SK-MEL-5 (cell line): Measurements from ENCODE around the gene TRPM5. TPM values are rescaled to one million over a fixed set of nuclear protein-coding genes. Genes with fewer than 3 reads are reported as not detected.
"Not testable (repeated sequence)": the region's sequence is repeated elsewhere in the genome, so short reads cannot be mapped to it uniquely, and the experiment has no call there.

Source experiments
- DNase-seq: peaks from one replicate; pipeline ENCODE4 v3.0.0-alpha.2; 2016; ENCODE audit warnings: low read depth, low spot score
- in situ Hi-C: cut with HindIII; loops from 2 replicates; pipeline ENCODE4 v1.10.0; 2016; ENCODE audit warnings: low sequenced_read_pairs, high pct_unique_total_duplicates, low pct_unique_long_range_greater_than_20kb
- polyA plus RNA-seq, 2 experiments: library from polyadenylated mRNA; depleted of rRNA; stranded (reverse); fragments of >200 nt; gene quantifications; 2 replicates each; pipeline ENCODE4 v1.2.3, GENCODE V29; 2015
- total RNA-seq: library from RNA; depleted of rRNA; stranded (reverse); fragments of >200 nt; shearing (Covaris generic); gene quantifications from 2 replicates; pipeline ENCODE4 v1.2.3, GENCODE V29; 2014; rRNA removed

The TRPM5 gene, protein sequence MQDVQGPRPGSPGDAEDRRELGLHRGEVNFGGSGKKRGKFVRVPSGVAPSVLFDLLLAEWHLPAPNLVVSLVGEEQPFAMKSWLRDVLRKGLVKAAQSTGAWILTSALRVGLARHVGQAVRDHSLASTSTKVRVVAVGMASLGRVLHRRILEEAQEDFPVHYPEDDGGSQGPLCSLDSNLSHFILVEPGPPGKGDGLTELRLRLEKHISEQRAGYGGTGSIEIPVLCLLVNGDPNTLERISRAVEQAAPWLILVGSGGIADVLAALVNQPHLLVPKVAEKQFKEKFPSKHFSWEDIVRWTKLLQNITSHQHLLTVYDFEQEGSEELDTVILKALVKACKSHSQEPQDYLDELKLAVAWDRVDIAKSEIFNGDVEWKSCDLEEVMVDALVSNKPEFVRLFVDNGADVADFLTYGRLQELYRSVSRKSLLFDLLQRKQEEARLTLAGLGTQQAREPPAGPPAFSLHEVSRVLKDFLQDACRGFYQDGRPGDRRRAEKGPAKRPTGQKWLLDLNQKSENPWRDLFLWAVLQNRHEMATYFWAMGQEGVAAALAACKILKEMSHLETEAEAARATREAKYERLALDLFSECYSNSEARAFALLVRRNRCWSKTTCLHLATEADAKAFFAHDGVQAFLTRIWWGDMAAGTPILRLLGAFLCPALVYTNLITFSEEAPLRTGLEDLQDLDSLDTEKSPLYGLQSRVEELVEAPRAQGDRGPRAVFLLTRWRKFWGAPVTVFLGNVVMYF (N-terminal part only)
- total RNA-seq = not detected in 2 replicates
- not detected in 2 replicates for polyA plus RNA-seq (2015; cell fraction: cytosol; rRNA removed)
- polyA plus RNA-seq (2015; cell fraction: nucleus; rRNA removed) = not detected in 2 replicates

DNA sequence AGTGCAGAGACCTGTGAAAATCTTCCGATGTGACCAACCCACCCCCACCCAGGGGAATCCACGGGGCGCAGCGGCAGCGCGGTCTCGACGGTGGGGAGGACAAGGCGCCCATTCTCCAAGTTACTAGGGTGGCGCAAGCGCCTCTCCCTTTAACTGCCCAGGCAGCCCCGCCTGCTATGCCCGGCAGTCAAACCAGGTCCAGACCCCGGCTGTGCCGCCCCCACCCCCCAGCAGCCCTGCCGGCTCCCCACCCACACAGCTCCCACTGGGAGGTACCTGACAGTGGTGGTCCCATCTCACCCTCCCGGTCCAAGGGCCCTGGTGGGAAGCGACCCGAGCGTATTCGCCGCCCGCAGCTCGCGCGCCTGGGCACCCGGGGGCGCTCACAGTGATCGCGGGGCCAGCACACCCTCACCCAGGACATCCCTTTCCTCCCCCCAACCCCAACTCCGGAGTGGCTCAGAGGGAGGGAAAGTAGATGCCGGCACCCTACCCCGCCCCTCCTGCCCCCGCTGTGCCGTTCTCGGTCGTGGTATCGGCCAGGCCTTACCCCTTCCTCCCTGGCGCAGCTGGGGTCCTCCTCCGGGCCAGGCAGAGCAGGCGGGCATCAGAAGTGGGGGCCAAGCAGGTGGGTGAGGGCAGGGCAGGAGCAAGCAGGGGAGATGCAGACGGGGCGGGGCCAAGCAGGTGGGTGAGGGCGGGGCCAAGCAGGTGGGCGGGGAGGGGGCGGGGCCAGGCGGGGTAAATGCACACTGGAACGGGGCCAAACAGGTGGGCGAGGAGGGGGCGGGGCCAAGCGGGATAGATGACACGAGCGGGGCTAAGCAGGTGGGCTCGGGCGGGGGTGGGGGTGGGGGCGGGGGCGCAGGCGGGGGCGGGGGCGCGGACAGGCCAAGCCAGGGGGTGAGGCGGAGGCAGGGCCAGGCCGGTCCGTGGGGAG lies at the start of gene TRPM5:
TSS of gene TRPM5 (minus strand) at position 634 of the 940 bp plus-strand sequence. CDS start 21,478 bp downstream, outside the sequence.
- DNase-seq = no peak
- in situ Hi-C loops = no loop called here

DNA sequence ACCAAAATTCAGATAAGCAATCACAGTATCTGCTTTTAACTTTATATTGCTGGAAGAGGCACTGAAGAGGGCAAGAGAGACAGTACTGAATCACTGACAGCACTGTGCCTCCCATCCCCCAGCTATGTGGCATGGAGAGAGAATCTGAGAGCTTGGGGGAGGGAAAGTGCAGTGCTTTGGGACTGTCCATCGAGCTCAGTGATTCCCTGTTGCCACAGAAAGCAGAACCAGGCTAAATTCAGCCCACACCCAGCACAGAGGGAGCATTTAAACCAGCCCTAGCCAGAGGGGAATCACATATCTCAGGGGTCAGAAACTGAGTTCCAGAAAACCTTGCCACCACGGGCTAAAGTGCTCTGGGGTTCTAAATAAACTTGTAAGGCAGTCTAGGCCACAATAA lies 44.8 kb upstream of the TRPM5 start:
- no peak for DNase-seq
- in situ Hi-C loops = no loop called here

DNA sequence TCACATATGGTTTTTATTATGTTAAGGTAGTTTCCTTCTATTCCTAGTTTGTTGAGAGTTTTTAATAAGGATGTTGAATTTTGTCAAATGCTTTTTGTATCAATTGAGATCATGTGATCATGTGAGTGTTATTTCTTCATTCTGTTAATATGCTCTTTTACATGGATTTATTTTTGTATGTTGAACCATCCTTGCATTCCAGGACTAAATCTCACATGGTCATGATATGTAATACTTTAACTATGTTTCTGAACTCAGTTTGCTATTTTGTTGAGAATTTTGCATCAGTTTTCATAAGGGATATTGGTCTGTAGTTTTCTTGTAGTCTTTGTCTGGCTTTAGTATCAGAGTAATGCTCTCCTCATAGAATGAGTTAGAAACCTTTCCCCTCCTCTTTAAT lies 43.7 kb upstream of the TRPM5 start:
- DNase-seq = no peak
- in situ Hi-C loops = no loop called here

- in situ Hi-C loops = no loop called here
- DNase-seq = no peak
Observed at GRCh38 chr11:2484576-2485125, 40.3 kb upstream of the TRPM5 start.

GRCh38 chr11:2483426-2483825 lies 39.1 kb upstream of the TRPM5 start:
- no peak for DNase-seq
- in situ Hi-C loops = no loop called here

DNA sequence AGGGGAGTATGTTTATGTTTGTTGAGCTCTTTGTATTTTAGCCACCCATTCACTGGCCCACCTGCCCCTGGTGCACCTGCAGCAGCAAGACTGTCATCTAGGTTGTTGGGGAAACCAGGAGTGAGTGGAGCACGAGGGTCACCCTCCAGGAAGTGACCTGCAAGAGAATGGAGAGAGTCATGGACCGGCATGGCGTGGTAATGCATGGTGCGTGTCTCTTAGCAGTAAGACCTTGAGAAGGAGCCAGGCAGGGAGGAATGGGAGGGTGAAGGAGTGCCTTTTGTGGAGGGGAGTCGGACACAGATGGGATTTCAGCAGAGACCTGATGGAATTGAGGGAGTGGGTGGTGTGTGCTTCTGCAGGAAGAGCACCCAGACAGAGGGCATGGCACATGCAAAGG lies 38.4 kb upstream of the TRPM5 start:
- no peak for DNase-seq
- in situ Hi-C loops = no loop called here

DNA sequence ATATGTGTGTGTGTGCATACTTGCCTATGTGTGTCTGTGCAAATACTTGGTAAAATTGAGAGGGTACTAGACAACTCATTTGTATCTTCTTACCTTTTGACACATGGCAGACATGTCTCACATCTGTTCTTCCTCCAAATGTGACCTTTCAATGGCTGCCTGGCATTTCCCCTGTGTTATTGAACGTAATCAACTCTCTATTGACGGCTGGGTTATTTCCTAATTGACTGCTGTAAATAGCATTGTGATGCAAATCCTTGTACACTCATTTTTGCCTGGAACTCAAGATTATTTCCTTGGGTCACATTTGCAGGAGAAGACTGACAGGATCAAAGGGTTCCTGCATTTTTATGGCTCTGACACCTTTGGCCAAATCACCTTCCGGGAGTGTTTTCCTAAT lies 37.9 kb upstream of the TRPM5 start:
- no peak for DNase-seq
- in situ Hi-C loops = no loop called here

DNA sequence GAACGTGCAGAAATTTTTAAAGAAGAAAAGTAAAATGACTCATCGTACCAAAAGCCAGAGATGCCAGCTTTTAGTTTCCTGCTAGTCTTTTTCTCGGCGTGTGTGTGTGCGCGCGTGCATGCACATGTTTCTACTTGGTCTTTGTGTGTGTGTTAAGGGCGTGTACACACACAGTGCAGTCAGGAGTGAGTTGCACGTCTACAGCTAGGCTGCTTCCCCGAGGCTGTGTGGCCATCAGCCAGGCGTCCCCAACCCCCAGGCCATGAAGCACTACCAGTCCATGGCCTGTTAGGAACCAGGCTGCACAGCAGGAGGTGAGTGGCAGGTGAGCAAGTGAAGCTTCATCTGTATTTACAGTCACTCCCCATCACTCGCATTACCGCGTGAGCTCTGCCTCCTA lies 36.9 kb upstream of the TRPM5 start:
- no peak for DNase-seq
- in situ Hi-C loops = no loop called here

DNA sequence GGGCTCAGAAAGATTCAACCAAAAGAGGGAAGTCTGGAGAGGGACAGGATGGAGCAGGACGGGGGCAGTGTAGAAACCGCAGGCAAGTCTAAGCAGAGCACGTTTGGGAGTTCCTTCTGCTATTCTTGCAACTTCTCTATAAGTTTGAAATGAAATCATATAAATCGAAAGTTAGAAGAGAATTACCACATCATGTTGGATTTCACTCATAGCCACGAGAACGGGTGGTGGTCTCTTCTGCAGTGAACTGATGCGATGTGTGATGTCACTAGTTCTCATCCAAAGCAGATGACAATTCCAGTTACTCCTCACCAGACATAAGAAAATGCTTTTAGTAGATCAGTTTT lies 36.5 kb upstream of the TRPM5 start:
- in situ Hi-C loops = no loop called here
- DNase-seq = no peak

- DNase-seq, in situ Hi-C loops: not testable (repeated sequence)
Observed at GRCh38 chr11:2480067-2480873, 36.0 kb upstream of the TRPM5 start.

DNA sequence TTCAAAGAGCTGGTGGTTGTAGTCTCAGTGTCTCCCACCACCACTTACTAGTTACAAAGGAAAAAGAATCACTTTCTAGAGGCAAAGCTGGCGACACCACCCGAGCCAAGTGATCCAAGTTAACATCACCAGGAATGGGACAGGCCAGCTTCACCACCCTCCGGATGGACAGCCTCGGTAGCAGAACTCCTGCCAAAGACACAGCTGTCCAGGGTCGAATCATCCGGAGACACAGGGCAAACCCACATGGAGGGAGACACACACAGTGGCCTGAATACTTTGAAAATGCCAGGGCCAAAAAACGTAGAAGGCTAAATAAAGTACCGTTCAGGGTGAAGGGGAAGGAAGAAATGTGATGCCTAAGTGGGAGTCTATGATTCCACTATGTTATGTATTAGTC lies 33.6 kb upstream of the TRPM5 start:
- in situ Hi-C loops = no loop called here
- DNase-seq = no peak

GRCh38 chr11:2477254-2477653 lies 32.9 kb upstream of the TRPM5 start:
- in situ Hi-C loops = no loop called here
- DNase-seq = no peak

GRCh38 chr11:2475136-2475918 lies 31.0 kb upstream of the TRPM5 start:
- in situ Hi-C loops = no loop called here
- peak; percentile 5 for DNase-seq

DNA sequence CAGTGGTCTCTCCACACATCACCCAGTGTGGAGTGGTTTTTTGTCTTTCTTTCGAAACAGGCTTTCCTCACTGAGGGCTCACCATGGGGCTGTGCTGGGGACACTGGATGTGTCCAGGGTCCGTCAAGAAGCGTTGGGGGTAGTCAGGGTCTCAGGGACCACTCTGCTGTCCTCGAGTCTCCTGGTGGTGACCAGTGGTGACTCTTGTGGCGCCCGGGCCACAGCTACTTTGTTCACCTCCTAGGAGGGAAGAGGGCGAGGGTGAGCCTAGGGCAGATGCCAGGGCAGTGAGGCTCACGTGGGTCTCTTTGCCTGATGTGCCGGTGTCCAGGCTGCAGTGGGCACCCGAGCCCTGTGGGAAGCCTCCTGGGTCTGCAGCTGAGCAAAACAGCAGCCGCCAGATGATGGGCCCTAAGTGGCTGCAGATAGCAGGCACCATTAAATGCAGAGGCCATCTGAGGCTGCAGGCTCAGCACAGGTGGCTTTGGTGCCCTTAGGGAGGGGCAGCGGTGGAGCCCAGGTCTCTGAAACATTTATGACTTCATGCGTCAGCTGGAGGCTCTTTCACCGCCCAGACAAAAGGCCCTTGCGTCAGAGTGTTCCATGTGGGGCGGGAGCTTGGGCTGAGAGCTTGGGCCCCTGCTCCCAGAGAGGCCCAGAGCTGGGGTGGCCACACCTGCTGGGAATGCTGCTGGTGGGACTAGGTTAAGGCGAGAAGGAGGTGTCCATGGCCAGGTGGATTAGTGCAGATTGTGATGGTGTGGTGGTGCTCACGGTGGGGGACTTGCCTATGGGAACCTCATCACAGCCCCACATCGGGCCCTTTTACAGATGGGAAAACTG lies 30.0 kb upstream of the TRPM5 start:
- no peak for DNase-seq
- in situ Hi-C loops = no loop called here

GRCh38 chr11:2473361-2474058 lies 29.2 kb upstream of the TRPM5 start:
- in situ Hi-C loops = no loop called here
- DNase-seq = no peak
